PC-3 (cell line): Measurements from ENCODE around the gene ELP6. TPM values are rescaled to one million over a fixed set of nuclear protein-coding genes. Genes with fewer than 3 reads are reported as not detected.
A peak's percentile ranks its signal among the peaks of the same experiment; 100 is the strongest.
"Not testable (repeated sequence)": the region's sequence is repeated elsewhere in the genome, so short reads cannot be mapped to it uniquely, and the experiment has no call there.

Source experiments
- ATAC-seq: fragments of 200-7000 bp; cut with Tn5 transposase; 2 replicates; pipeline ENCODE4 v1.9.1; 2020; ENCODE audit warnings: mild to moderate bottlenecking, moderate library complexity
- BruUV-seq: library from RNA; stranded (reverse); fragments of 400-500 nt; replicated peaks from 2 replicates; lab custom pipeline; 2021; lab: Mats Ljungman, UMichigan
- CTCF ChIA-PET: fragments of 300-600 bp; sonication (Branson Sonifier 250); formaldehyde crosslinking; loops from one replicate; lab custom pipeline; 2022; ENCODE audit warnings: antibody characterized with exemption; lab: Charles Lee
- POLR2A ChIA-PET: fragments of 300-600 bp; sonication (Branson Sonifier 250); formaldehyde crosslinking; loops from one replicate; lab custom pipeline; 2022; ENCODE audit warnings: antibody characterized with exemption; ENCODE audit not compliant: unreplicated experiment; lab: Charles Lee
- DNase-seq: peaks from one replicate; pipeline ENCODE4 v3.0.0-alpha.2; 2015
- H2AFZ ChIP-seq: fragments of 300-600 bp; sonication (generic); 2 replicates; pipeline ENCODE4 v1.6.0; 2016; ENCODE audit warnings: antibody characterized with exemption, low read length
- H3F3A ChIP-seq: fragments of 300-600 bp; sonication (generic); one replicate; pipeline ENCODE4 v1.6.0; 2017; ENCODE audit warnings: antibody characterized with exemption, low read length, control low read depth, mild to moderate bottlenecking; ENCODE audit not compliant: unreplicated experiment
- H3K27ac ChIP-seq: fragments of 300-600 bp; sonication (generic); 2 replicates; pipeline ENCODE4 v1.5.1; 2016; ENCODE audit warnings: mild to moderate bottlenecking, low read length
- H3K27me3 ChIP-seq: fragments of 300-600 bp; sonication (generic); 2 replicates; pipeline ENCODE4 v1.6.1; 2016; ENCODE audit warnings: low read length, mixed read lengths
- H3K36me3 ChIP-seq: fragments of 300-600 bp; sonication (generic); 2 replicates; pipeline ENCODE4 v1.6.1; 2016; ENCODE audit warnings: low read depth, mixed run types, low read length, mixed read lengths
- H3K4me1 ChIP-seq: fragments of 300-600 bp; sonication (generic); 2 replicates; pipeline ENCODE4 v1.5.1; 2016; ENCODE audit warnings: low read length; ENCODE audit not compliant: insufficient read depth
- H3K4me2 ChIP-seq: fragments of 300-600 bp; sonication (generic); 2 replicates; pipeline ENCODE4 v1.6.0; 2016; ENCODE audit warnings: low read length
- H3K4me3 ChIP-seq: fragments of 300-600 bp; sonication (generic); 2 replicates; pipeline ENCODE4 v1.5.1; 2016; ENCODE audit warnings: mild to moderate bottlenecking, low read length, mixed read lengths
- H3K79me2 ChIP-seq: fragments of 300-600 bp; sonication (generic); 2 replicates; pipeline ENCODE4 v1.6.1; 2017; ENCODE audit warnings: low read length, mixed read lengths
- H3K9ac ChIP-seq: fragments of 300-600 bp; sonication (generic); 2 replicates; pipeline ENCODE4 v1.6.0; 2016; ENCODE audit warnings: mild to moderate bottlenecking, low read length
- H3K9me2 ChIP-seq: fragments of 300-600 bp; sonication (generic); replicated peaks from 2 replicates; pipeline ENCODE4 v1.6.1; 2016; ENCODE audit warnings: mixed run types, low read length, mixed read lengths
- H3K9me3 ChIP-seq: fragments of 300-600 bp; sonication (generic); 2 replicates; pipeline ENCODE4 v1.6.1; 2016; ENCODE audit warnings: low read length, mixed read lengths
- H4K20me1 ChIP-seq: fragments of 300-600 bp; sonication (generic); 2 replicates; pipeline ENCODE4 v1.6.1; 2016; ENCODE audit warnings: low read length, mixed read lengths
- CTCF ChIP-seq: fragments of 300-600 bp; sonication (generic); conservative IDR thresholded peaks from 2 replicates; pipeline ENCODE4 v1.5.1; 2017; ENCODE audit warnings: antibody characterized with exemption, low read depth, mild to moderate bottlenecking, low read length
- EZH2 ChIP-seq: fragments of 300-600 bp; sonication (generic); IDR thresholded peaks from one replicate; pipeline ENCODE4 v1.6.1; 2017; ENCODE audit warnings: antibody characterized with exemption, mild to moderate bottlenecking, low read length; ENCODE audit not compliant: unreplicated experiment
- EZH2phosphoT487 ChIP-seq: fragments of 300-600 bp; sonication (generic); IDR thresholded peaks from 2 replicates; pipeline ENCODE4 v1.6.1; 2018; ENCODE audit warnings: mild to moderate bottlenecking, antibody characterized with exemption, low read length, borderline replicate concordance
- intact Hi-C: fragments of 100-400 bp; cut with micrococcal nuclease; formaldehyde crosslinking; loops from 2 replicates; pipeline ENCODE4 v1.9.0; 2023
- total RNA-seq: library from RNA; depleted of rRNA; stranded (reverse); fragments of >200 nt; gene quantifications from 2 replicates; pipeline ENCODE4 v1.2.3, GENCODE V29; 2014

ELP6 gene
- total RNA-seq, 1 experiment from 2014 or later = 64.5 TPM

- ChIA-PET CTCF (no interaction called here), POLR2A (no interaction called here)
- no peak overlapping the region for H3K4me3 ChIP-seq
- ATAC-seq (no peak), DNase-seq (no peak)
- BruUV-seq = no TSS peak
- H4K20me1 ChIP-seq = no peaks in the 10 kb centered on the region
- H3K9ac ChIP-seq = no peak overlapping the region
- intact Hi-C loops = no loop called here
- no peaks in the 10 kb centered on the region for H3K27me3 ChIP-seq
- peaks cover 11% of the 10 kb centered on the region for H3K4me1 ChIP-seq
- no peaks in the 10 kb centered on the region for H3K9me2 ChIP-seq
- H3K4me2 ChIP-seq = no peak overlapping the region
- TF ChIP-seq CTCF = no peak
- peaks cover 30% of the 10 kb centered on the region for H3K79me2 ChIP-seq
- peaks cover 10% of the 10 kb centered on the region; the same call in 1 of the 2 replicates for H3K36me3 ChIP-seq
- no peak overlapping the region for H2AFZ ChIP-seq
- no peak overlapping the region for H3K27ac ChIP-seq
- H3K9me3 ChIP-seq = no peaks in the 10 kb centered on the region
- H3F3A ChIP-seq = peaks cover 4% of the 10 kb centered on the region
Observed at GRCh38 chr3:47515100-47515499, 1.6 kb upstream of the ELP6 start.

GRCh38 chr3:47512416-47513124 is 942 bp downstream of the ELP6 start:
- no peaks in the 10 kb centered on the region for H3K27me3 ChIP-seq
- H3K4me1 ChIP-seq = peaks cover 11% of the 10 kb centered on the region
- intact Hi-C loops = loop anchor here (1.0 to 5.0 kb wide), 3 partner anchors 91 to 290 kb away; partner anchors contain the start of genes DHX30 and SMARCC1
- no peaks in the 10 kb centered on the region for H3K9me2 ChIP-seq
- peak overlapping the region; percentile 84 for H3K4me2 ChIP-seq
- POLR2A ChIA-PET = no interaction called here
- H3K27ac ChIP-seq = peak overlapping the region; percentile 88
- ATAC-seq = peak; percentile 1; the same call in 1 of the 2 replicates
- peaks cover 30% of the 10 kb centered on the region for H3K79me2 ChIP-seq
- no peak for TF ChIP-seq EZH2phosphoT487
- no peak for TF ChIP-seq CTCF
- no peak for TF ChIP-seq EZH2
- peak overlapping the region; percentile 92 for H3K9ac ChIP-seq
- H3K9me3 ChIP-seq = no peaks in the 10 kb centered on the region
- peak overlapping the region; percentile 80 for H3K4me3 ChIP-seq
- DNase-seq = peak; percentile 17
- no peaks in the 10 kb centered on the region for H4K20me1 ChIP-seq
- H3K36me3 ChIP-seq = peaks cover 11% of the 10 kb centered on the region; the same call in 1 of the 2 replicates
- H2AFZ ChIP-seq = peak overlapping the region; percentile 94
- peaks cover 4% of the 10 kb centered on the region for H3F3A ChIP-seq
- CTCF ChIA-PET = interaction anchor here (0.7 kb wide), 1 partner anchor 76 kb away, joined by 6 read pairs; no protein-coding TSS in a partner anchor
- TSS peak; percentile 48 for BruUV-seq

GRCh38 chr3:47505267-47505666 is 8.2 kb downstream of the ELP6 start:
- H3F3A ChIP-seq, H3K4me2 ChIP-seq, H2AFZ ChIP-seq, H3K9me2 ChIP-seq, BruUV-seq, H4K20me1 ChIP-seq, H3K79me2 ChIP-seq, H3K27me3 ChIP-seq, CTCF ChIA-PET, H3K27ac ChIP-seq, DNase-seq, intact Hi-C loops, H3K4me3 ChIP-seq, H3K9me3 ChIP-seq, ATAC-seq, POLR2A ChIA-PET, H3K9ac ChIP-seq, H3K4me1 ChIP-seq: not testable (repeated sequence)
- H3K36me3 ChIP-seq = peaks cover 20% of the 10 kb centered on the region
